RWPE1 (cell line): ENCODE results near the gene DDX10.

Experiments used
- CTCF ChIA-PET: fragments of 350-600 bp; sonication (Branson Sonifier 250); formaldehyde crosslinking; extraction: SDS; loops from one replicate; lab custom pipeline; 2021; lab: Yijun Ruan, JAX
- POLR2A ChIA-PET: fragments of 400-600 bp; formaldehyde crosslinking; extraction: SDS; loops from one replicate; lab custom pipeline; 2020; ENCODE audit warnings: antibody characterized with exemption; ENCODE audit not compliant: low non-redundant PET; lab: Yijun Ruan, JAX
- DNase-seq: peaks from one replicate; pipeline ENCODE4 v3.0.0; 2012; ENCODE audit warnings: low spot score
- H3K27ac ChIP-seq: fragments of 450-650 bp; 2 replicates; pipeline ENCODE4 v1.5.1; 2017
- TF ChIP-seq, protein P1 (sequence below): fragments of 450-650 bp; conservative IDR thresholded peaks from 2 replicates; pipeline ENCODE4 v1.5.1; 2017; ENCODE audit warnings: low read depth, mild to moderate bottlenecking

Gene DDX10

DNA sequence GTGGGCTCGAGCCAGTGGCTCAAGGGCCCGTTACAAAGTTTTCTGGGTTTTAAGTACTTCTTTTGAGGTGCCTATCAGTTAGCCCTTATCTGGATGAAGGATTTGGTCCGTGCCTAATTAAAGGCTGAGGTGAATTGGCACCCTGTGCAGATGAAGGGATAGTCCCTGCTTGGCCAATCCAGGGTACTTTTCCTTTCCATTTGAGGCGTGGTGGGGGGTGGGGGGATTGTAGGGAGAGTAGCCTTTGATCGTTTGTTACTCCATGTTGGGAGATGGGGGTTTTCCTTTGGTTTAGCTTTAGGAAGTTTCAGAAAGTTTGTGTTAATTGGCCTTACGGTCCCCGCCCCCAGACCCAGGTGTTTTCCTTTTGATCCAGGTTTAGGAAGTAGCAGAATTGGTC is 170.8 kb downstream of the DDX10 start:
- POLR2A ChIA-PET: no interaction called here
- no peak overlapping the region for H3K27ac ChIP-seq
- CTCF ChIA-PET: no interaction called here
- TF ChIP-seq, protein P1, sequence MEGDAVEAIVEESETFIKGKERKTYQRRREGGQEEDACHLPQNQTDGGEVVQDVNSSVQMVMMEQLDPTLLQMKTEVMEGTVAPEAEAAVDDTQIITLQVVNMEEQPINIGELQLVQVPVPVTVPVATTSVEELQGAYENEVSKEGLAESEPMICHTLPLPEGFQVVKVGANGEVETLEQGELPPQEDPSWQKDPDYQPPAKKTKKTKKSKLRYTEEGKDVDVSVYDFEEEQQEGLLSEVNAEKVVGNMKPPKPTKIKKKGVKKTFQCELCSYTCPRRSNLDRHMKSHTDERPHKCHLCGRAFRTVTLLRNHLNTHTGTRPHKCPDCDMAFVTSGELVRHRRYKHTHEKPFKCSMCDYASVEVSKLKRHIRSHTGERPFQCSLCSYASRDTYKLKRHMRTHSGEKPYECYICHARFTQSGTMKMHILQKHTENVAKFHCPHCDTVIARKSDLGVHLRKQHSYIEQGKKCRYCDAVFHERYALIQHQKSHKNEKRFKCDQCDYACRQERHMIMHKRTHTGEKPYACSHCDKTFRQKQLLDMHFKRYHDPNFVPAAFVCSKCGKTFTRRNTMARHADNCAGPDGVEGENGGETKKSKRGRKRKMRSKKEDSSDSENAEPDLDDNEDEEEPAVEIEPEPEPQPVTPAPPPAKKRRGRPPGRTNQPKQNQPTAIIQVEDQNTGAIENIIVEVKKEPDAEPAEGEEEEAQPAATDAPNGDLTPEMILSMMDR: no peak
- no peak for DNase-seq

DNA sequence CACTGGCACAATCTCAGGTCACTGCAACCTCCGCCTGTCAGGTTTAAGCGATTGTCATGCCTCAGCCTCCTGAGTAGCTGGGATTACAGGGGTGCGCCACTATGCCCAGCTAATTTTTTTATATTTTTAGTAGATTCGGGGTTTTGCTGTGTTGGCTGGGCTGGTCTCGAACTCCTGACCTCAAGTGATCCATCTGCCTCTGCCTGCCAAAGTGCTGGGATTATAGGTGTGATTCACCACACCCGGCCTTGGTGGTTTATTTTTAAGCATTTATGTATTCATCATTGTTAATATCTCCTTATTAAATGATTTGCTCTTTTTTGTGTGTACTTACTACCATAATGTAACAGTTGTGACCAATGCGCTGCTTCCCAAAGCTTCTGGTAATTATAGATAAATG is 171.7 kb downstream of the DDX10 start:
- DNase-seq: no peak
- TF ChIP-seq, protein P1: no peak
- H3K27ac ChIP-seq: no peak overlapping the region
- ChIA-PET CTCF (no interaction called here), POLR2A (no interaction called here)

DNA sequence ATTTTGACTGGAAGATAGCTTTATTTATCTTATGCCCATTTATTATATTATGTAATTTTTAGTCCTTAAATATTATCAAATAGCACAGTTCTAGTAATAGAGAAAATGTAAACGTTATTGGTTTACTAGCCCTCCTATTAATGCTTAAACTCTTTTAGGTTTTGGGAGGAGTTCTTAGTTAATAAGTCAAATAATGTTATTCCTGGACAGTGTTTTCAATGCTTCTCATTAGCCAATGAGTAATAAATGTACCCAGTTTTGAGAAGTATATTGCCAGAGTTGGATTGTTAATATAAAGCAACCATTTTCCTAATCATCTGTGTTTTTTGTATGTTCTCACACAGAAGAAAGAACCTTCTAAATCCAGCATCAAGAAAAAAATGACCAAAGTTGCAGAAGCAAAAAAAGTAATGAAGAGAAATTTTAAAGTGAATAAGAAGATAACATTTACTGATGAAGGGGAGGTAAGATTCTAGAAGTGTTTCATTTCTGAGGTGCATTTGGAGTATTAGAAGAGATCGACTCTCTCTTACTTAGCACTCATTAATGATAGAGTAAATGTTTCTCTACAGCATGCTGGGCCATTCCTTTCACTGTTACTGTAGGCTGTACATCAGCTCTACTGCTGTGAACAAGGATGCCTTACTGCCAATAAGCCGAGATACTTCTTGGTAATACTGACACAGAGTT is 173.4 kb downstream of the DDX10 start:
- DNase-seq: no peak
- POLR2A ChIA-PET: no interaction called here
- TF ChIP-seq, protein P1: no peak
- no peak overlapping the region for H3K27ac ChIP-seq
- CTCF ChIA-PET: no interaction called here

DNA sequence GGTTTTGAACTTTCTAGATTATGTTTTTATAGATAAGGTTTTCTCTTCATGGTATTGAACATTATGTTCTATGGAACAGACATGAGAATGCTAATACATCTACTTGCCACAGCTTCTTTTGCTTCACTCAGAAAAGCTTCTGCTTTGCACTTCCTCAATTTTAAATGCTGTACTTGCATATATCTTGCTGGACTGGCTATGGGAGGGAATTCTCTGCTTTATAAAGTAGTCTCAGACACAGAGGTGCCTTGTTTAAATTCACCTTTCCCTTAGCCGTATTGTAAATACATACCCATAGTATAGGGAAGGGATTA is 173.9 kb downstream of the DDX10 start:
- DNase-seq: no peak
- ChIA-PET POLR2A (no interaction called here), CTCF (no interaction called here)
- H3K27ac ChIP-seq: no peak overlapping the region
- TF ChIP-seq, protein P1: no peak

DNA sequence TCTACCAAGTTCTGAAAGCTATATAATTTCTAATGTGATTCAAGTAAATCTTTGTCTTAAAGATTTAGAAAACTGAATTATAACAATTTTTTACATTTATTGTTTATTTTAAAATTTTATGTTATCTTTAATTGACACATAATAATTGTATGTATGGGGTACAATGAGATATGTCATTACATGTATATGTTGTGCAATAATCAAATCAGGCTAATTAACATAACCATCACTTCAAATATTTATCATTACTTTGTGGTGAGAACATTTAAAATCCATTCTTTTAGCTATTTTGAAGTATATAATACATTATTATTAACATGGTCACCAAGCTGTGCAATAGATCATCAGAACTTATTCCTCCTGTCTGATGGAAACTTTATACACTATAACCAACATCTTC is 181.1 kb downstream of the DDX10 start:
- CTCF ChIA-PET: interaction anchor here (0.8 to 1.3 kb wide), 3 partner anchors 20 to 148 kb away, joined by 3 to 5 read pairs (median 4); no protein-coding TSS in a partner anchor
- POLR2A ChIA-PET: no interaction called here
- TF ChIP-seq, protein P1: no peak

DNA sequence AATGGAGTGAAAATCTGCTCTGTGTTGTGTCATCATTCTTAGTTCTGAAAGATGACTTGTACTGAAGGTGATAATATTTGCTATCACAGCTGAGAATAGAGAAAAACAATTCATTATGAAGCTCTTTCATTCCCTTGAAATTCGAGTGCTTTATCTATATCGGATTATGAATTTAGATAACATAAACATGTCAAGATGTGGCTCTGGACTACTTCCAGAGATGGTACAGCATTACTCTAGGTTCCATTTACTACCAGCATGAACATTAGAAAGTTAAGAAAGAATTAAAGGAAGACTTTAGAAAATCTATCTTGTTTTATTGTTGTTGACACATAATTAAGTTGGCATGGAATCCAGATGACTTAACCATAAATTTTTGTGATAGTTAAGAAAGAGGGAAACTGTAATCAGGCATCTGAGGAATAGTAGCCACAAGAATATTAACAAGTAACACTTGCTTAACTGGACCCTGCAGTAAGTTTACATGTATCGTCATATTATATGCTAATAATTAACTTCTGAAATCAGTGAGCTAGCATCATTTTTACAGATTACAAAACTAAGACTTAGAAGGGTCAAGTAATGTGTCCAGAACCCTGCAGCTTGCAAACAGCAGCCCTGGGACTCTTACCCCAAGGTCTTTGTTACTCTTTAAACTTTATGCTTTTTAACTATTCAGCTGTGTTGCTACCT is 182.6 kb downstream of the DDX10 start:
- H3K27ac ChIP-seq: no peak overlapping the region
- POLR2A ChIA-PET: no interaction called here
- TF ChIP-seq, protein P1: no peak
- CTCF ChIA-PET: interaction anchor here (1.2 kb wide), 1 partner anchor 113 kb away, joined by 5 read pairs; no protein-coding TSS in a partner anchor
- no peak for DNase-seq

More for the DNA sequence above, 181.1 kb downstream of the DDX10 start:
- H3K27ac ChIP-seq: no peak overlapping the region
- DNase-seq: no peak
